Fibroblast of lung (primary cell): ENCODE data around the gene BRME1. TPM values are rescaled to one million over a fixed set of nuclear protein-coding genes. Genes with fewer than 3 reads are reported as not detected.

Source experiments
- DNase-seq, 2 donors: peaks; one replicate each; pipeline versions ENCODE4 v3.0.0 to v3.0.0-alpha.2; 2010; ENCODE audit warnings: low read depth in 2 of 2
- H2AFZ ChIP-seq: 2 replicates; pipeline ENCODE4 v1.5.1; 2012; ENCODE audit warnings: low read length, control low read depth, inconsistent platforms
- H3K27ac ChIP-seq: 2 replicates; pipeline ENCODE4 v1.5.1; 2011; ENCODE audit warnings: low read length, control low read depth; ENCODE audit not compliant: insufficient read depth
- H3K27me3 ChIP-seq: 2 replicates; pipeline ENCODE4 v1.5.1; 2011; ENCODE audit warnings: mild to moderate bottlenecking, low read length; ENCODE audit not compliant: control insufficient read depth, insufficient read depth
- H3K36me3 ChIP-seq: 2 replicates; pipeline ENCODE4 v1.5.1; 2011; ENCODE audit warnings: low read length; ENCODE audit not compliant: control insufficient read depth, insufficient read depth
- H3K4me1 ChIP-seq: 2 replicates; pipeline ENCODE4 v1.5.1; 2011; ENCODE audit warnings: low read length; ENCODE audit not compliant: control insufficient read depth, insufficient read depth; ENCODE audit errors: extremely low read depth
- H3K4me2 ChIP-seq: 2 replicates; pipeline ENCODE4 v1.5.1; 2011; ENCODE audit warnings: low read length, control low read depth; ENCODE audit not compliant: insufficient read depth; ENCODE audit errors: extremely low read depth
- H3K4me3 ChIP-seq, 4 experiments: fragments of 200-600 bp in 1 of 4; sonication (generic) in 1 of 4; replicated peaks in 1 of 4; 2 replicates each; pipeline ENCODE4 v1.5.1; 2011 to 2016; ENCODE audit warnings: low read length in 4 of 4, low read depth in 3 of 4, mild to moderate bottlenecking in 3 of 4, control low read depth in 2 of 4, inconsistent platforms in 1 of 4, mixed read lengths in 1 of 4; ENCODE audit not compliant: insufficient read depth in 1 of 4; ENCODE audit errors: control extremely low read depth in 1 of 4
- H3K79me2 ChIP-seq: 2 replicates; pipeline ENCODE4 v1.5.1; 2012; ENCODE audit warnings: mild to moderate bottlenecking, low read length, inconsistent platforms; ENCODE audit not compliant: control insufficient read depth, insufficient read depth
- H3K9ac ChIP-seq: 2 replicates; pipeline ENCODE4 v1.5.1; 2011; ENCODE audit warnings: mild to moderate bottlenecking, low read length, control low read depth; ENCODE audit not compliant: insufficient read depth
- H3K9me3 ChIP-seq: 2 replicates; pipeline ENCODE4 v1.5.1; 2012; ENCODE audit warnings: low read depth, low read length; ENCODE audit not compliant: control insufficient read depth, insufficient read depth
- H4K20me1 ChIP-seq: 2 replicates; pipeline ENCODE4 v1.5.1; 2011; ENCODE audit warnings: low read length; ENCODE audit not compliant: control insufficient read depth, insufficient read depth; ENCODE audit errors: extremely low read depth
- EZH2 ChIP-seq: IDR thresholded peaks from 2 replicates; pipeline ENCODE4 v1.5.1; 2012; ENCODE audit warnings: low read length, control low read depth, mild to moderate bottlenecking; ENCODE audit errors: missing control alignments
- polyA minus RNA-seq: library from RNA; depleted of rRNA, polyadenylated mRNA; stranded (reverse); fragments of >200 nt; gene quantifications from 2 replicates; pipeline ENCODE4 v1.2.3, GENCODE V29; 2011; ENCODE audit warnings: low replicate concordance
- polyA plus RNA-seq, 2 donors: library from polyadenylated mRNA; depleted of rRNA in 1 of 2; stranded (reverse) in 1 of 2; unstranded in 1 of 2; fragments of >200 nt; gene quantifications; 2 replicates each; pipeline ENCODE4 v1.2.1, GENCODE V29; 2011 to 2012; ENCODE audit warnings: missing spikeins in 1 of 2
- total RNA-seq: library from RNA; depleted of rRNA; stranded (reverse); fragments of >200 nt; gene quantifications from 2 replicates; pipeline ENCODE4 v1.2.1, GENCODE V29; 2014
- TF ChIP-seq, protein P1 (sequence below), 2 donors: IDR thresholded peaks in 1 of 2; conservative IDR thresholded peaks in 1 of 2; 1 replicate in 1 of 2; 2 replicates in 1 of 2; pipeline ENCODE4 v1.5.1; 2011 to 2012; ENCODE audit warnings: low read length in 2 of 2, control low read depth in 1 of 2, inconsistent platforms in 1 of 2, low read depth in 1 of 2, mild to moderate bottlenecking in 1 of 2

Gene BRME1
- total RNA-seq, result 0.51 and 0.83 TPM in 2 replicates
- 0.23 and 0.29 TPM in 2 replicates for polyA plus RNA-seq
- polyA plus RNA-seq (2012), result 0.26 and 0.40 TPM in 2 replicates
- polyA minus RNA-seq, result 0.20 TPM in 1 of 2 replicates, not detected in the other

DNA sequence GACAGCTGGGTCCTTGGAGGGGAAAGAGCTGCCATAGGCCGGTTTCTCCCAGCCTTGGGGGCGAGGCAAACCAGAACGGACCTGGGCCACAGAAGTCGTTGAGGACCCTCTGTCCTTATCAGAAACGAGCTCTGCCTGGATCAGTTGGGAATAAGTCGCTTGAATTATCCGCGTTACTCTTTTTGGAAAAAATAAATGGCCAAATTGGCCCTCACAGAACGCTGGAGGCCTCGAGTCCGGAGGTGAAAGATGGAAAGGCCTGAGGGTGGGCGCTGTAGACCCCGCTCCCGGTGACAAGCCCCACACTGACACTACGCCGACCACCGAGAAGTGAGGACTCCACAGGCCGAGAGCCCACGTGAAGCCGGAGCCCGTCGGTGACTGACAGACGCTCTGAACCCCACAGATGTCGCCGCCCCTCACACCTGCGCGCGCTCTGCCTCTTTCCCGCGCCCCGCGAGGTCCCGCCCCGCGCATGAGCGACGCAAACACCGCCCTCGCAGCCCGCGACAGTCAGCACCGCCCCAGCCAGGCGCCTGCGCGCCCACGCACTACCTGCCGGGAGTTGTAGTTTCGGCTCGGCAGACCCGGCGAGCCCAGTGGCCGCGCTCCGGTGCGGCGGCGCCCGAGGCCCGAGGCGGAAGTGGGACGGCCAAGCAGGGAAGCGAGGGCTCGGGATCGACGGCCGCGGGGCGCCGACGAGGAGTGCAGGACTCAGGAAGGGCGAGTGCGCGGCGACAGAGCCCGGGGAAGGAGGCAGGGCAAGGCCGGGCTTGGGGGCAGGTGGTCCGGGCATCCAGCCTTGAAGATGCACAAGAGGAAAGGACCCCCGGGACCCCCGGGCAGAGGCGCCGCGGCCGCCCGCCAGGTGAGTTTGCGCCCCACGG lies at the start of gene BRME1, which contains the start of gene CC2D1A:
Gene BRME1, minus strand, starts transcription at position 484 of the 887 bp plus-strand sequence. CDS start 1,225 bp downstream, outside the sequence.
Gene CC2D1A, plus strand, starts transcription at position 568 of the 887 bp plus-strand sequence. Its CDS starts 241 bp downstream, at position 809.
- Histone ChIP-seq H3K9ac (peak within 1 kb of the TSS; percentile 69), H3K36me3 (no peaks in the 10 kb centered on the region), H4K20me1 (no peaks in the 10 kb centered on the region), H3K4me2 (peak within 1 kb of the TSS; percentile 84), H3K4me3 (peak within 1 kb of the TSS; percentile 56 to 81 (median 64)), H3K79me2 (no peaks in the 10 kb centered on the region), H3K4me1 (no peaks in the 10 kb centered on the region), H3K27ac (peak within 1 kb of the TSS; percentile 13), H2AFZ (peak within 1 kb of the TSS; percentile 86), H3K27me3 (no peaks in the 10 kb centered on the region), H3K9me3 (no peaks in the 10 kb centered on the region)
- no peak for TF ChIP-seq EZH2
- TF ChIP-seq, protein P1, sequence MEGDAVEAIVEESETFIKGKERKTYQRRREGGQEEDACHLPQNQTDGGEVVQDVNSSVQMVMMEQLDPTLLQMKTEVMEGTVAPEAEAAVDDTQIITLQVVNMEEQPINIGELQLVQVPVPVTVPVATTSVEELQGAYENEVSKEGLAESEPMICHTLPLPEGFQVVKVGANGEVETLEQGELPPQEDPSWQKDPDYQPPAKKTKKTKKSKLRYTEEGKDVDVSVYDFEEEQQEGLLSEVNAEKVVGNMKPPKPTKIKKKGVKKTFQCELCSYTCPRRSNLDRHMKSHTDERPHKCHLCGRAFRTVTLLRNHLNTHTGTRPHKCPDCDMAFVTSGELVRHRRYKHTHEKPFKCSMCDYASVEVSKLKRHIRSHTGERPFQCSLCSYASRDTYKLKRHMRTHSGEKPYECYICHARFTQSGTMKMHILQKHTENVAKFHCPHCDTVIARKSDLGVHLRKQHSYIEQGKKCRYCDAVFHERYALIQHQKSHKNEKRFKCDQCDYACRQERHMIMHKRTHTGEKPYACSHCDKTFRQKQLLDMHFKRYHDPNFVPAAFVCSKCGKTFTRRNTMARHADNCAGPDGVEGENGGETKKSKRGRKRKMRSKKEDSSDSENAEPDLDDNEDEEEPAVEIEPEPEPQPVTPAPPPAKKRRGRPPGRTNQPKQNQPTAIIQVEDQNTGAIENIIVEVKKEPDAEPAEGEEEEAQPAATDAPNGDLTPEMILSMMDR (conservative IDR thresholded peaks at IDR 0.05 in 1 of 2, IDR thresholded peaks at IDR 0.05 in 1 of 2; ENCODE audit: low read depth in 1 of 2, low read length in 2 of 2), result no peak
- peak; percentile 74 to 76 for DNase-seq

DNA sequence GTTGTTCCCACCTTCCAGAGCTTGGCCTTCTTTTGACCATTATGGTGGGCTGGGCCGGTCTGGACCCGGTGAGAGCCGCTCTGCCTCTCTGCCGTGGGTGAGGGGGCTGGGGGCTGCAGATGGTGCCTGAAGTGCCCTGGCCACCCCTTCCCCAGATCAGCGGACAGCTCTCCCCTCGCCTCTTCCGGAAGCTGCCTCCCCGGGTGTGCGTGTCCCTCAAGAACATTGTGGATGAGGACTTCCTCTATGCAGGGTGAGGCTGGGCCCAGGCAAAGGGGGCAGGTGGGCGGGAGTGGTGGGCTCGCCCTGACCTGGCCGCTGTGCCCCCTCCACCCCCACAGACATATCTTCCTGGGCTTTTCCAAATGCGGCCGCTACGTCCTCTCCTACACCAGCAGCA lies 48.3 kb upstream of the BRME1 start:
- no peaks in the 10 kb centered on the region for H3K27me3 ChIP-seq
- H3K9me3 ChIP-seq, result no peaks in the 10 kb centered on the region
- DNase-seq, result no peak
- H3K4me1 ChIP-seq, result peaks cover 6% of the 10 kb centered on the region
- no peak overlapping the region for H3K9ac ChIP-seq
- peaks cover 19% of the 10 kb centered on the region for H3K36me3 ChIP-seq
- H3K4me3 ChIP-seq, result no peak overlapping the region
- no peak overlapping the region for H2AFZ ChIP-seq
- TF ChIP-seq, protein P1 (conservative IDR thresholded peaks at IDR 0.05 in 1 of 2, IDR thresholded peaks at IDR 0.05 in 1 of 2; ENCODE audit: low read depth in 1 of 2, low read length in 2 of 2), result no peak
- no peak for TF ChIP-seq EZH2
- no peaks in the 10 kb centered on the region for H4K20me1 ChIP-seq
- peaks cover 18% of the 10 kb centered on the region for H3K79me2 ChIP-seq
- no peak overlapping the region for H3K27ac ChIP-seq
- no peak overlapping the region for H3K4me2 ChIP-seq

DNA sequence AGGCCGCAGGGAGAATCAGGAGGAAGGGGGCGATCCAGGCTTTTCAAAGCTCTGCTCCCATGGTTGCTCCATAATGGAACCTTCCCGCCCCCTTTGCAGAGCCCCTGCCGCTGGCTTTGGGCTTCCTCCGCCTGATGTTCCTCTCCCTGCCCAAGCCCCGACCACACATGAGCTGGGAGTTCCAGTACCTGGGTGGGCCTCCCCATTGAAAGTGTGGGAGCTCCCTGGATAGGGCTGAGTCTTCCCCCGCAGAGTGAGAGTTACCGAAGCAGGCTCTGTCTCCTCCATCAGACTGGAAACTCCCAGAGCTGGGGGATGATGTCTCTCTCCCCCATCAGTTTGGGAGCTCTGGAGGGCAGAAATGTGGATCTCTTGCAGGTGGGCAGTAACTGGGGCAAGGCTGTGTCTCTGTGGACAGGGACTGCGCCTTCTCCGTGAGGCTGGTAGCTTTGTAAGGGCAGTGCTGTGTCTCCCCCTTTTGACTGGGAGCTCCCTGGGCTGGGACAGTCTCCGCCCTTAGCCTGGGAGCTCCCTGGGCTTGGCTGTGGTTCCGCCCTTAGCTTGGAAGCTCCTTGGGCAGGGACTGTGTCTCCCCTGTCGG lies 47.1 kb upstream of the BRME1 start:
- Histone ChIP-seq H3K27ac (peak overlapping the region; percentile 57), H2AFZ (peak overlapping the region; percentile 37), H3K9me3 (no peaks in the 10 kb centered on the region), H3K9ac (peak overlapping the region; percentile 67), H3K79me2 (peaks cover 18% of the 10 kb centered on the region), H3K36me3 (peaks cover 14% of the 10 kb centered on the region), H4K20me1 (no peaks in the 10 kb centered on the region), H3K4me3 (peak overlapping the region; percentile 78 to 89 (median 84)), H3K4me1 (peaks cover 6% of the 10 kb centered on the region), H3K4me2 (peak overlapping the region; percentile 99), H3K27me3 (no peaks in the 10 kb centered on the region)
- TF ChIP-seq, protein P1 (conservative IDR thresholded peaks at IDR 0.05 in 1 of 2, IDR thresholded peaks at IDR 0.05 in 1 of 2; ENCODE audit: low read depth in 1 of 2, low read length in 2 of 2), result peak; percentile 12 to 22
- TF ChIP-seq EZH2, result no peak
- peak; percentile 52 to 57 for DNase-seq
